RCC 7860 (cell line): Measurements from ENCODE around the gene SEMA3F.
A peak's percentile ranks its signal among the peaks of the same experiment; 100 is the strongest.
"Not testable (repeated sequence)": the region's sequence is repeated elsewhere in the genome, so short reads cannot be mapped to it uniquely, and the experiment has no call there.

Source experiments
- DNase-seq: peaks from one replicate; pipeline ENCODE4 v3.0.0-alpha.2; 2015; ENCODE audit warnings: low spot score
- FAIRE-seq: peaks from 2 replicates; lab custom pipeline; 2012; peaks lifted over from hg19 to GRCh38; lab: Jason Lieb, UNC

The SEMA3F gene

DNA sequence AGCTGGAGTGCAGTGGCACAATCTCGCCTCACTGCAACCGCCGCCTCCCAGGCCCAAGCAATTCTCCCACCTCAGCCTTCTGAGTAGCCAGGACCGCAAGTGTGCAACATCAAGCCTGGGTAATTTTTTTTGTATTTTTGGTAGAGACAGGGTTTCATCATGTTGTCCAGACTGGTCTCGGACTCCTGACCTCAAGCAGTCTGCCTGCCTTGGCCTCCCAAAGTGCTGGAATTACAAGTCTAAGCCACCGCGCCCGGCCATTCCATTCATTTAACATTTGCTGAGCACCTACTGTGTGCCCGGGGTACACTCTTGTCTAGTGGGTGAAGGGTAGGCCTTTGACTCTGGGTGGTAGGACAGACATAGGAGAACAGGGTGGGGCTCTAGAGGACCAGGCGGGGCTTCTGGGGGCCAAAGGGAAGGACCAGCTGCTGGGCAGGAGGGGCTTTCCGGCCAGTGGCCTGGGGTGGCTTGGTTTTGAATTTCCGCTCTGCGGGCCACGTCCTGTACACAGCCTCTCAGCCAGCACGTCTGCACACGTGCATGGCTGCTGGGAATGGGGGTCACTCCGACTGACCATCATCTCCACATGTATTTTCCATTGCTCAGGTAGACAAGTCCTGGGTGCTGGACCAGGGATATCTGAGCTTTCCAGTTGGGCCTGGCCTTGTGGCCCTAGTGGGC is 52.4 kb downstream of the SEMA3F start:
- FAIRE-seq (no peak), DNase-seq (no peak)

DNA sequence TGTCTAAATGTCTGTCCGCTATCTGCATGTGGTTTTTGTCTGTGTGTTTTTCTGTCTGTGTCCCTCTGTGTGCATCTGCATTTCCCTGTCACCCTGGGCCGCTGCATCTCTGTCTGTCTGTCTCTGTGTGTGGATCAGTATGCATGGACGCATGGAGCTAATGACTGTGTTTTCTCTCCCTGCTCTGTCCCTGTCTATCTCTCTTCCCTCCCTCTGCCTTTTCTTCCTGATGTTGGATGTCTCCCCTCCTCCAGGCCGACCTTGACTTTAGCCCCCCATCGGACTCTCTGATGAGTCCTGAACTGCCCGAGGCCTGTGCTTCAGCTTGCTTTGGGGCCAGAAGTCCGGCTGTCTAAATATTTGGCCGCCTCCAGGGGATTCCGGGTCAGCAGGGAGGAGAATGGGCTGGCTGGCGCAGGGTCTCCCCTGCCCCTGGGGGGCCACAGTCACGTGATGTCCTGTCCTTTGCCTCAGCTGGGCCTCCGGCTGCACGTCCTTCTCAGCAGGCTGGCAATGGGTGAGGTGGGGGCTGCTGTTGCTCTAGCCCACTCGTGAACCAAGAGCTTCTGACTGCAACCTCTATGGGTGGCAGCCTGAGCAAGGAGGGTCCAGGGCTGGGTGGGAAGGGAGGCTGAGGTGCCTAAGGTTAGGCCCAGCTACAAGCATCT is 53.7 kb downstream of the SEMA3F start:
- FAIRE-seq: no peak
- DNase-seq: no peak

DNA sequence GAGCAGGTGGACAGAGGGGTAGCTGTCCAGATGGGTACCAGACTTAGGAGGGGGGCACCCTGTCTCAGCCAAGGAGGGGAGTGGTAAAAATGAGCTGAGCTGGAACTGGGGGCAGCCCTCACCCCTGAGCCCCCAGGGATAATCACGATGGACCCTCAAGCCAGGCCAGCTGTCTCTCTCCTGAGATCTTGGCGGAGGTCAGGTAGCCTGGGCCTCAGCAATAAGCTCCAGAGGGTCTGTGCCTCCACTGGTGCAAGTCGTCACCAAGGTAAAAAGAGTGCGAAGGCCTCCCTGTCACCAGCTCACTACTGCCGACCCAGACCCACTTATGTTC is 55.0 kb downstream of the SEMA3F start:
- no peak for FAIRE-seq

GRCh38 chr3:50210510-50211367 is 55.6 kb downstream of the SEMA3F start:
- FAIRE-seq (no peak), DNase-seq (no peak)

More for the DNA sequence above, 55.0 kb downstream of the SEMA3F start:
- DNase-seq: no peak

- not testable (repeated sequence) for FAIRE-seq, DNase-seq
Observed at GRCh38 chr3:50211368-50211717, 56.2 kb downstream of the SEMA3F start.

DNA sequence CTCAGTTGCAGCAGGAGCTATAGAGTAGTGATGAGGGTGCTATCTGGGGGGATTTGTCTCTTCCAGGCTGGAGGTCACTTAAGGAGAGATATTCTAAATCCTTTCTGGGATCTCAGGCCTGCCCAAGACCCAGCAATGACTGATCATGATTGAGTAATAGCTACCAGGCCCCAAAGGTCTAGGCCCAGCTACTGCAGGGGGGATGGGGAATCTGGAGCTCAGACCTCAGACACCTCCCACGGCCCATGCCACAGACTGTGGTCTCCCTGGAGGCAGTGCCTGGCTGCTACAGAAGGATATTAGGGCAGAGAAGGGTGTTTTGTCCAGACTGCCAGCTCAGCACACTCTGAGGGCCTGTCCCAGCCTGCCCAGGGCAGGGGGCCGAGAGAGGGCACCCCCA is 56.8 kb downstream of the SEMA3F start:
- no peak for FAIRE-seq
- peak; percentile 36 for DNase-seq

DNA sequence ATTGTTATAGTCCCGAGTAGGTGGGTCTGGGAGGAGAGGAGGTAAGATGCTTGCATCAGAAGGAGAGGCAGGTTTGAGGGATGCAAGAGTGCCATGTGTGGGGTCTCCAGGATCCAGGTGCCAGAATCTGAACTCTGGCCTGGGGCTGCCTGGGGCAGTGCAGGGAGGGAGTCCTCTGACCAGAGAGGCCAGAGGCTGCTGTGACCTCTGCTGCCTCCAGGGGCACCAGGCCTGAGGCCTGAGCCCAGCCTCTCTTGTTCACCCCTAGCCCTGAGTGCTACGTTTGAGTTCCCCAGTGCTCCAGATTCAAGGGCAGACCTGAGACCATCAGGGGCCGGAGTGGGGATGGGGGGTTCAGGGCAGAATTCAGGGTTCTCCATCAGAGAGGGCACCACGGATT is 57.4 kb downstream of the SEMA3F start:
- DNase-seq (no peak), FAIRE-seq (no peak)

DNA sequence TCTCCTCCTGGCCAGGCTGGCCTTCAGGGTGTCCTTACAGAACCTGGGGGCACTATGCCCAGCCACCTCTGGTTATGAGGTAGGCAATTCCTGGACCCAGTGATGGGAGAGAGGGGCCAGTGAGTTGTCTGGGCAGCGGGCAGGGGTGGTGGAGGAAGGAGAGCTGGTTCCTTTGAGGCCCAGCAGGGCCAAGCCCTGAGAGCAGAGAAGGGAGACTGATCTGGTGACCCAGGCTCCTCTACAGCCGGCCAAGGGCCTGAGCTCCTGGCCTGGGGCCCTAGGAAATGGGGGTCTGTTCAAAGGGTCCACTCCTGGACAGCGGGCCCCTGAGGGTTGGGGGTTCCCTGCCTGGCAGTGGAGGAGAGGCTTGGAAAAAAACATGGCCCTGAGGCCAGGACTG is 57.8 kb downstream of the SEMA3F start:
- DNase-seq (no peak), FAIRE-seq (no peak)

- FAIRE-seq (no peak), DNase-seq (no peak)
Observed at GRCh38 chr3:50213373-50213772, 58.2 kb downstream of the SEMA3F start.

GRCh38 chr3:50214824-50215223 is 59.7 kb downstream of the SEMA3F start:
- DNase-seq (no peak), FAIRE-seq (no peak)

DNA sequence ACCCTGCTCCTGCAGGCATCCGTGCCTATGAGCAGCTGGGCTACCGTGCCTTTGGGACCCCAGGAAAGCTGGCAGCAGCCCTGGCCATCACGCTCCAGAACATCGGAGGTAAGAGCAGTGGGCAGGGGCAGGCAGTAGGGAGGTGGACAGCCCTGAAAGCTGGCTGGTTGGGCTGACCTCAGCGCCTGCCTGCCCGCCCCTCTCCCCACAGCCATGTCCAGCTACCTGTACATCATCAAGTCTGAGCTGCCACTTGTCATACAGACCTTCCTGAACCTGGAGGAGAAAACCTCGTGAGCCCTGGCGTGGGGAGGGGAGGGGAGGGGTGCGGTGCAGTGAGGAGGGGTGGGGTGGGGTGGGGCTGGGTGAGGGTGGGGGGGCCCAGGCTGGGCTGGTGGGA is 60.4 kb downstream of the SEMA3F start:
- DNase-seq (no peak), FAIRE-seq (no peak)

DNA sequence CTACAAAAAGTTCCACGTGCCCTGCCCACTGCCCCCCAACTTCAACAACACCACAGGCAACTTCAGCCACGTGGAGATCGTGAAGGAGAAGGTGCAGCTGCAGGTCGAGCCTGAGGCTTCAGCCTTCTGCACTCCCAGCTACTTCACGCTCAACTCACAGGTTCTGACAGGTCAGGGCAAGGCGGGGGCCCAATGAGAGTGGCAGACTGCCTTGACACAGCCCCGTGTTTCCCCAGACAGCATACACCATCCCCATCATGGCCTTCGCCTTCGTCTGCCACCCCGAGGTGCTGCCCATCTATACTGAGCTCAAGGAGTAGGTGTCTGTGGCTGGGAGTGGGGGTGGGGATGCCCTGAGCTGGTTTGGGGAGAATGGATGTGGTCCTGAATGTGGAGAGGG is 62.6 kb downstream of the SEMA3F start:
- FAIRE-seq: no peak

DNA sequence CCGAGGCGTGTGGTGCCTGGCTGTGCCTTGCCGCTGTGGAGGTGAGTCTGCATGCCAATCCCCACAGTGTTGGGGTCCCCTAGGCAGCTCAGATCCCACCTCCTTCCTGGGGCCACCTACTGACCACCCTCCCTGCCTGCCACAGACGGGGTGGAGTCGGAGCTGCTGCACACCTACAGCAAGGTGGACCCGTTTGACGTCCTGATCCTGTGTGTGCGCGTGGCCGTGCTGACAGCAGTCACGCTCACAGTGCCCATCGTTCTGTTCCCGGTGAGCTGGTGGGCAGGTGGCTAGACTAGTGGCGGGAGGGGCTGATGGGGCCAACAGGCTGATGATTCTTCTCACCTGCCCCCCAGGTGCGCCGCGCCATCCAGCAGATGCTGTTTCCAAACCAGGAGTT is 63.3 kb downstream of the SEMA3F start:
- DNase-seq (no peak), FAIRE-seq (no peak)

More for the DNA sequence above, 62.6 kb downstream of the SEMA3F start:
- no peak for DNase-seq

DNA sequence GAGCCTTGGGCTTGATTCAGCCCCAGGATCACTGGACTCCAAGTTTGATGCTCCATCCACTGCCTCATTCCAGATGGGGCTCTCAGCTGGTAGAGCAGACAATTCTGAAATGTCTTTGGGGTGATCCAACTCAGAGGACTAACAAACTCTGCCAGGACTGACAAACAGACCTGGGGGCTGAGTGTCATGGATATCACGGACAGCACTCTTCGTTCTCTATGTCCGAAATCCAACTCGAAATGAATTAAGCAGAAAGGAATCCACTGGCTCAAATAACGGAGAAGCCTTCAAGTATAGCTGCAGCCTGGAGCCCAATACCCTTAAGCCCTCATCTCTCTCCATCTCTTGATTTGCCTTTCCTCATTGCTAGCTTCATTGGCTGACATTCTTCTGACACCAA is 64.2 kb downstream of the SEMA3F start:
- no peak for FAIRE-seq

DNA sequence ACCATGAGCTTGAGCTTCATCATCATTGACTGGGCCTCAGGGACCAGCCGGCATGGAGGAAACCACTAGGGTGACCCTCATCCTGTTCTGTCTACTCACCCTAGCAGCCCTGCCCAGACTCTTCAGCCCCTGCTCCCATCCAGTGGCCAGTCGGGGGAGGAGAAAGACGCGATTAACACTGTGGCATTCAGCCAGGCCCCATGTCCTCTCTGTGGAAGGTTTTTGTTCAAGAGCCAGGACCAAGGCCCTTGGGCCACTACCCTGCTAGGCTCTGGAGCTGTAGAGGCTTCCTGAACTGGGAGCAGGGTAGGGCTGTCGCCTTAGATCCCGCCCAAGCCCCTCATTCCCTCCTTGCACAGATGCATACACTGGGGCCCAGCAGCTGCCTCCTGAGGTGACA is 65.0 kb downstream of the SEMA3F start:
- FAIRE-seq (no peak), DNase-seq (no peak)

More for the DNA sequence above, 64.2 kb downstream of the SEMA3F start:
- DNase-seq: no peak

GRCh38 chr3:50221051-50221410 is 65.9 kb downstream of the SEMA3F start:
- no peak for FAIRE-seq
- no peak for DNase-seq

GRCh38 chr3:50221411-50222168 is 66.5 kb downstream of the SEMA3F start:
- FAIRE-seq (no peak), DNase-seq (no peak)

GRCh38 chr3:50222169-50222528 is 67.0 kb downstream of the SEMA3F start:
- no peak for FAIRE-seq
- DNase-seq: no peak

GRCh38 chr3:50224639-50225038 is 69.5 kb downstream of the SEMA3F start:
- FAIRE-seq (no peak), DNase-seq (no peak)

DNA sequence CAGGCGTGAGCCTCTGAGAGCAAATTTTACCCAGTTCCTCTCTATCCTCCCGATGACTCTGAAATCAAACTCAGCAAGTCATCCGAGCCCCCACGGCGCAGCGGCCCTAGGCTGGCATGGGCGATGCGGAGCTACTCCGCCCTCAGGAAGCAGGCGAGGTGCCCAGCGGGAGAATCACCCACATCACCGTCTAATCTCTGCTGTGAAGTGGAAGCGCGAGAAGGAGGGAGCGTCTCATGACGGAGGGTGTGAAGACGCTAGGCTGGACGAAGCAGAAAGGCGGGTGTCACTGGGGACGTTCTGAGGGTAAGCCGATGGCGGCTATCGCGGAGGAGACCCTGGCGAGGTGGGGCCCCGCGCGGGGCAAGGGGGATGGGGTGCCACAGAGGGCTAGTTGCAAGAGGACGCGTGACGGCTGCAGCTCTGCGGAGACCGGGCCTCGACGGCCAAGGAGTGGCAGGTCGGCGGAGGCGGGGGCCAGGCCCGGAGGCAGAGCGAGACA is 71.8 kb downstream of the SEMA3F start:
- DNase-seq (no peak), FAIRE-seq (no peak)
